Measurements from ENCODE around the gene SMAP2. TPM values are rescaled to one million over a fixed set of nuclear protein-coding genes. Genes with fewer than 3 reads are reported as not detected.

Gene SMAP2
- total RNA-seq, 1 experiment from 2014 or later: 20.2 TPM

DNA sequence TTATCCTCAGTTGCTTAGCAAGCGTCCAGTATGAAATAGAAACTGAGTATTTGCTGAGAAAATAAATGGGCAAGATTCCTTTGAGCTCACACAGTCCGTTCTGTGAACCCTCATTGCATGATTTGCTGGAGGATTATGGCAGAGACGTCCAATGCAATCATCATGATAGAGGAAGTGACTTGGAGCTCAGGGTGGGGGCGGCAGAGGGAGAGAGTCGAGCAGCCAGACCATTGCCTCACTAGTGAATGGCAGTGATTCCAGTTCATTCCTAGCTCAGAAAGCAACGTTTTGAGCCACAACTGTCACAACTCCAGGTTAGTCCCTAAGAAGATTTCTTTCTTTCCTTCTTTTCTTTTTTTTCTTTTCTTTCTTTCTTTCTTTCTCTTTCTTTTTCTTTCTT, 28.9 kb upstream of the SMAP2 start:
- no peak overlapping the region for H3K27ac Mint-ChIP-seq (ENCODE audit: low read depth, unreplicated experiment)
- no peaks in the 10 kb centered on the region for H3K36me3 Mint-ChIP-seq (ENCODE audit: insufficient read depth, unreplicated experiment)
- no TSS peak for BruUV-seq (replicated peaks)
- H3K27me3 Mint-ChIP-seq (ENCODE audit: insufficient read depth, unreplicated experiment): peaks cover 13% of the 10 kb centered on the region
- DNase-seq (ENCODE audit: unreplicated experiment): peak; percentile 21
- no peak overlapping the region for H3K4me3 Mint-ChIP-seq (ENCODE audit: unreplicated experiment)
- intact Hi-C loops (cut with micrococcal nuclease): no loop called here
- H3K9me3 Mint-ChIP-seq (ENCODE audit: unreplicated experiment): no peaks in the 10 kb centered on the region
- H3K4me1 Mint-ChIP-seq (ENCODE audit: insufficient read depth, unreplicated experiment): peaks cover 6% of the 10 kb centered on the region
- CTCF ChIA-PET: interaction anchor here (1.2 to 11.2 kb wide), 2 partner anchors 26 to 201 kb away, joined by 3 to 116 read pairs; no protein-coding TSS in a partner anchor
- no peak for TF ChIP-seq CTCF (IDR thresholded peaks at IDR 0.05; ENCODE audit: unreplicated experiment)
- POLR2A ChIA-PET: interaction anchor here (0.7 kb wide), 1 partner anchor 22 kb away, joined by 3 read pairs; no protein-coding TSS in a partner anchor

DNA sequence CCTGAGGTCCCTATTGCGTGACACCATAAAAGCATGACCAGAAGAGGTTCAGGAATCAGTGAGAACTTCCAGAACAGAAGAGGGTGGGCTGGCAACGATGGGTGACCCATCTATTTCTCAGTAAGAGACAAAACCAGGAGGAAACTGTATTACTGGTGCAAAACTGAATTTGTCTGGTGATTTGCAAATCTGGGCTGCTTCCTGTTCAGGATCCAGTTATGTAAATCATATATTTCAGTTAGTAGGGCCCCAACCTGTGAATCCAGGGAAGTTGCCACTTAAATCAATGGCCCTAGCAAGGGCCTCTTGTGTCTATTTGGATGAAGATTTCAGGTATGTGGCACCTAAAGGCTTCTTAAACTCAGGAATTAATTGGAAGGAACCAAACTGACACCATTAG, 23.1 kb upstream of the SMAP2 start:
- Mint-ChIP-seq H3K27ac (ENCODE audit: low read depth, unreplicated experiment) (no peak overlapping the region), H3K9me3 (ENCODE audit: unreplicated experiment) (no peaks in the 10 kb centered on the region), H3K4me3 (ENCODE audit: unreplicated experiment) (no peak overlapping the region), H3K27me3 (ENCODE audit: insufficient read depth, unreplicated experiment) (no peaks in the 10 kb centered on the region), H3K36me3 (ENCODE audit: insufficient read depth, unreplicated experiment) (no peaks in the 10 kb centered on the region), H3K4me1 (ENCODE audit: insufficient read depth, unreplicated experiment) (no peaks in the 10 kb centered on the region)
- no peak for DNase-seq (ENCODE audit: unreplicated experiment)
- CTCF ChIA-PET: no interaction called here
- POLR2A ChIA-PET: interaction anchor here (0.6 kb wide), 1 partner anchor 14 kb away, joined by 3 read pairs; no protein-coding TSS in a partner anchor
- BruUV-seq (replicated peaks): no TSS peak
- no peak for TF ChIP-seq CTCF (IDR thresholded peaks at IDR 0.05; ENCODE audit: unreplicated experiment)
- intact Hi-C loops (cut with micrococcal nuclease): no loop called here

DNA sequence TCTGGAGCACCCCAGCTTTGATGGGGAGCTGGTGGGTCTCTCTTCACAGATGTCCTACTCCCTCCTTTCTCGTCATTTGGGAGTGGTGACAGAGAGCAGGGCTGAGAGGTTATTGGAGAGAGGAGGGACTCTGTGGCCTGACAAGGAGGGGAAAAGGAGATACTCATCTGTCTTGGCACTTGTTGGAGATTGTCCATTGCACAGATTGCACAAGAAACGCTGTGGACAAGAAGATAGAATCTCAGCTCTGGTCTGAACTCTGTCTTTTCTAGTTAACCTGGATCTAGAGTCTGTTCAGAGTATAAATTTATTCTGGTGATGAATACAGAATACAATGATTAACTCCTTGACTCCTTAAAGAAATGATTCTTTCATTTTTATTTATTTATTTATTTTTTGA, 22.4 kb upstream of the SMAP2 start:
- Mint-ChIP-seq H3K36me3 (ENCODE audit: insufficient read depth, unreplicated experiment) (no peaks in the 10 kb centered on the region), H3K27me3 (ENCODE audit: insufficient read depth, unreplicated experiment) (no peaks in the 10 kb centered on the region), H3K4me3 (ENCODE audit: unreplicated experiment) (no peak overlapping the region), H3K9me3 (ENCODE audit: unreplicated experiment) (no peaks in the 10 kb centered on the region), H3K4me1 (ENCODE audit: insufficient read depth, unreplicated experiment) (no peaks in the 10 kb centered on the region), H3K27ac (ENCODE audit: low read depth, unreplicated experiment) (no peak overlapping the region)
- BruUV-seq (replicated peaks): no TSS peak
- intact Hi-C loops (cut with micrococcal nuclease): no loop called here
- TF ChIP-seq CTCF (IDR thresholded peaks at IDR 0.05; ENCODE audit: unreplicated experiment): no peak
- DNase-seq (ENCODE audit: unreplicated experiment): no peak
- CTCF ChIA-PET: no interaction called here
- POLR2A ChIA-PET: interaction anchor here (0.6 to 1.3 kb wide), 2 partner anchors 13 to 22 kb away, joined by 3 read pairs; partner anchors contain the start of gene SMAP2

- POLR2A ChIA-PET: interaction anchor here (1.3 kb wide), 1 partner anchor 21 kb away, joined by 3 read pairs; the partner anchor contains the start of gene SMAP2
Measured at GRCh38 chr1:40352126-40352525, 21.4 kb upstream of the SMAP2 start.

More at GRCh38 chr1:40352126-40352525, 21.4 kb upstream of the SMAP2 start:
- H3K4me1 Mint-ChIP-seq (ENCODE audit: insufficient read depth, unreplicated experiment): no peaks in the 10 kb centered on the region
- BruUV-seq (replicated peaks): no TSS peak
- H3K4me3 Mint-ChIP-seq (ENCODE audit: unreplicated experiment): no peak overlapping the region
- no peaks in the 10 kb centered on the region for H3K27me3 Mint-ChIP-seq (ENCODE audit: insufficient read depth, unreplicated experiment)
- H3K27ac Mint-ChIP-seq (ENCODE audit: low read depth, unreplicated experiment): no peak overlapping the region
- TF ChIP-seq CTCF (IDR thresholded peaks at IDR 0.05; ENCODE audit: unreplicated experiment): no peak
- CTCF ChIA-PET: interaction anchor here (0.7 to 1.5 kb wide), 2 partner anchors 14 to 234 kb away, joined by 3 to 12 read pairs; no protein-coding TSS in a partner anchor
- H3K9me3 Mint-ChIP-seq (ENCODE audit: unreplicated experiment): no peaks in the 10 kb centered on the region
- intact Hi-C loops (cut with micrococcal nuclease): no loop called here
- H3K36me3 Mint-ChIP-seq (ENCODE audit: insufficient read depth, unreplicated experiment): no peaks in the 10 kb centered on the region
- DNase-seq (ENCODE audit: unreplicated experiment): no peak

Data from MCF 10A (cell line).